Liver (tissue), 9 donors: ENCODE measurements around the gene RAI14. TPM values are rescaled to one million over a fixed set of nuclear protein-coding genes. Genes with fewer than 3 reads are reported as not detected.

ENCODE experiments used
- DNase-seq: peaks from one replicate; pipeline ENCODE4 v3.0.0-alpha.2; 2017; ENCODE audit warnings: low spot score
- H3K27ac ChIP-seq, 2 donors: one replicate each; pipeline ENCODE4 v1.7.0; 2013; ENCODE audit warnings: inconsistent platforms in 2 of 2, low read length in 2 of 2, control low read depth in 1 of 2, low read depth in 1 of 2, mild to moderate bottlenecking in 1 of 2
- H3K27me3 ChIP-seq, 4 donors: one replicate each; pipeline versions ENCODE4 v1.6.1 to v1.7.0; 2013; ENCODE audit warnings: low read length in 3 of 4, inconsistent platforms in 1 of 4, mild to moderate bottlenecking in 1 of 4, moderate library complexity in 1 of 4; ENCODE audit not compliant: control insufficient read depth in 4 of 4, insufficient read depth in 4 of 4
- H3K36me3 ChIP-seq, 4 donors: one replicate each; pipeline versions ENCODE4 v1.6.1 to v1.7.0; 2013; ENCODE audit warnings: low read length in 3 of 4, mild to moderate bottlenecking in 3 of 4, low read depth in 1 of 4, moderate library complexity in 1 of 4; ENCODE audit not compliant: control insufficient read depth in 4 of 4, insufficient read depth in 3 of 4
- H3K4me1 ChIP-seq, 4 donors: one replicate each; pipeline versions ENCODE4 v1.6.1 to v1.7.0; 2013; ENCODE audit warnings: low read length in 3 of 4, mild to moderate bottlenecking in 3 of 4, moderate library complexity in 1 of 4; ENCODE audit not compliant: control insufficient read depth in 4 of 4, insufficient read depth in 4 of 4
- H3K4me3 ChIP-seq, 3 donors: one replicate each; pipeline versions ENCODE4 v1.6.1 to v1.7.0; 2013; ENCODE audit warnings: low read length in 3 of 3, control low read depth in 1 of 3, low read depth in 1 of 3, mild to moderate bottlenecking in 1 of 3
- H3K9ac ChIP-seq, 2 donors: one replicate each; pipeline ENCODE4 v1.7.0; 2013; ENCODE audit warnings: low read length in 2 of 2, mild to moderate bottlenecking in 2 of 2, moderate library complexity in 2 of 2, control low read depth in 1 of 2, low read depth in 1 of 2
- H3K9me3 ChIP-seq, 4 donors: one replicate each; pipeline versions ENCODE4 v1.6.1 to v1.7.0; 2013; ENCODE audit warnings: low read length in 3 of 4; ENCODE audit not compliant: control insufficient read depth in 4 of 4
- EGR1 ChIP-seq, 2 donors: IDR thresholded peaks; 2 replicates each; pipeline ENCODE4 v1.6.1; 2016 to 2018; ENCODE audit warnings: antibody characterized with exemption in 2 of 2, low read depth in 2 of 2
- HNF4A ChIP-seq, 2 donors: conservative IDR thresholded peaks; 2 replicates each; pipeline ENCODE4 v1.6.1; 2016; ENCODE audit warnings: antibody characterized with exemption in 2 of 2, mild to moderate bottlenecking in 2 of 2
- HNF4G ChIP-seq: IDR thresholded peaks from 2 replicates; pipeline ENCODE4 v1.6.1; 2016; ENCODE audit warnings: antibody characterized with exemption
- JUND ChIP-seq, 2 donors: IDR thresholded peaks; 2 replicates each; pipeline ENCODE4 v1.6.1; 2016; ENCODE audit warnings: antibody characterized with exemption in 2 of 2
- NR2F2 ChIP-seq: IDR thresholded peaks from 2 replicates; pipeline ENCODE4 v1.6.1; 2016; ENCODE audit warnings: antibody characterized with exemption
- RAD21 ChIP-seq, 2 donors: IDR thresholded peaks; 2 replicates each; pipeline ENCODE4 v1.6.1; 2016; ENCODE audit warnings: antibody characterized with exemption in 2 of 2, mild to moderate bottlenecking in 2 of 2
- SP1 ChIP-seq: IDR thresholded peaks from 2 replicates; pipeline ENCODE4 v1.6.1; 2018; ENCODE audit warnings: antibody characterized with exemption, mild to moderate bottlenecking
- TAF1 ChIP-seq: conservative IDR thresholded peaks from 2 replicates; pipeline ENCODE4 v1.6.1; 2016; ENCODE audit warnings: antibody characterized with exemption, mild to moderate bottlenecking
- YY1 ChIP-seq: IDR thresholded peaks from 2 replicates; pipeline ENCODE4 v1.6.1; 2016; ENCODE audit warnings: antibody characterized with exemption, mild to moderate bottlenecking
- ZBTB33 ChIP-seq: IDR thresholded peaks from 2 replicates; pipeline ENCODE4 v1.6.1; 2016; ENCODE audit warnings: antibody characterized with exemption
- WGBS: extraction: QIAGEN DNeasy Blood & Tissue Kit; methylation state at CpG from one replicate; pipeline ENCODE4 v1.1.7; 2013; 5-methylcytosine and 5-hydroxymethylcytosine counted together
- polyA plus RNA-seq, 2 donors: library from polyadenylated mRNA; stranded (reverse) in 1 of 2; unstranded in 1 of 2; fragments of 200-250 nt in 1 of 2; fragments of >200 nt in 1 of 2; fragmentation: Nextera tagmentation in 1 of 2; extraction: Ambion mirVana in 1 of 2; gene quantifications; one replicate each; pipeline versions ENCODE4 v1.2.1 to v1.2.3, GENCODE V29; 2013 to 2015
- total RNA-seq, 2 donors: library from RNA; depleted of rRNA; stranded (reverse); fragments of >200 nt; gene quantifications; one replicate each; pipeline ENCODE4 v1.2.3, GENCODE V29; 2014
- TF ChIP-seq, protein P1 (sequence below): fragments of 150-350 bp; IDR thresholded peaks from 2 replicates; pipeline ENCODE4 v1.5.1; 2017; ENCODE audit warnings: improper control_type of control experiment, low read depth, low read length; ENCODE audit not compliant: missing input control
- donor health status: healthy.
- donor health status: healthy.
- donor health status: healthy.
- donor health status: healthy.
- donor health status: healthy.

RAI14 gene
- total and polyA plus RNA-seq, 4 donors, result 7.8 to 21.4 (median 11.4) TPM

- Histone ChIP-seq H3K9me3 (no peaks in the 10 kb centered on the region), H3K4me3 (no peak overlapping the region), H3K36me3 (no peaks in the 10 kb centered on the region), H3K27ac (no peak overlapping the region), H3K4me1 (no peaks in the 10 kb centered on the region), H3K9ac (no peak overlapping the region), H3K27me3 (no peaks in the 10 kb centered on the region)
- no peak for DNase-seq
- no peak for TF ChIP-seq NR2F2
- WGBS, result 93% methylated on average over 4 of the region's 4 CpGs
Measured at GRCh38 chr5:34847552-34847951, 191.4 kb downstream of the RAI14 start.

DNA sequence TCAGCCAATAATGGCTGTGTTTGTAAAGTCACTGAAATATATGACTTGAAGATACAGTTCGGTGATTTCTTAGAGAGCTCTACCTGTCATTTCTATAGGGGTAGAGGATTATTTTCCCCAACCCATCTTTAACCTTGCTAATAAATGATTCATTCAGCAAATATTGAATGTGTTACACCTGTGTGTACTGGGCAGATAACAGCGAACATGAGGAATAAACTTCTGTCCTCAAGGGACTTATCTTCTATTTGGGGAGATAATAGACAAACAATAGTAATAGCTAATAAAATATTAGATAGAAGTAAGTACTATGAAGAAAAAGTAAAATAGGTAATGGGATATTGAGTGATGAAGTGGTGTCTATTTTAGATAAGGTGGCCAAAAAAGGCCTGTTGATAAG is 192.1 kb downstream of the RAI14 start:
- DNase-seq, result no peak
- Histone ChIP-seq H3K36me3 (no peaks in the 10 kb centered on the region), H3K4me3 (no peak overlapping the region), H3K27ac (no peak overlapping the region), H3K9me3 (no peaks in the 10 kb centered on the region), H3K9ac (no peak overlapping the region), H3K27me3 (no peaks in the 10 kb centered on the region), H3K4me1 (no peaks in the 10 kb centered on the region)
- 89% methylated on average over 2 of the region's 2 CpGs for WGBS
- TF ChIP-seq TAF1 (no peak), ZBTB33 (no peak), HNF4A (conservative IDR thresholded peaks at IDR 0.05) (no peak)
- TF ChIP-seq, protein P1, sequence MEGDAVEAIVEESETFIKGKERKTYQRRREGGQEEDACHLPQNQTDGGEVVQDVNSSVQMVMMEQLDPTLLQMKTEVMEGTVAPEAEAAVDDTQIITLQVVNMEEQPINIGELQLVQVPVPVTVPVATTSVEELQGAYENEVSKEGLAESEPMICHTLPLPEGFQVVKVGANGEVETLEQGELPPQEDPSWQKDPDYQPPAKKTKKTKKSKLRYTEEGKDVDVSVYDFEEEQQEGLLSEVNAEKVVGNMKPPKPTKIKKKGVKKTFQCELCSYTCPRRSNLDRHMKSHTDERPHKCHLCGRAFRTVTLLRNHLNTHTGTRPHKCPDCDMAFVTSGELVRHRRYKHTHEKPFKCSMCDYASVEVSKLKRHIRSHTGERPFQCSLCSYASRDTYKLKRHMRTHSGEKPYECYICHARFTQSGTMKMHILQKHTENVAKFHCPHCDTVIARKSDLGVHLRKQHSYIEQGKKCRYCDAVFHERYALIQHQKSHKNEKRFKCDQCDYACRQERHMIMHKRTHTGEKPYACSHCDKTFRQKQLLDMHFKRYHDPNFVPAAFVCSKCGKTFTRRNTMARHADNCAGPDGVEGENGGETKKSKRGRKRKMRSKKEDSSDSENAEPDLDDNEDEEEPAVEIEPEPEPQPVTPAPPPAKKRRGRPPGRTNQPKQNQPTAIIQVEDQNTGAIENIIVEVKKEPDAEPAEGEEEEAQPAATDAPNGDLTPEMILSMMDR, result no peak

GRCh38 chr5:34849253-34849652 is 193.1 kb downstream of the RAI14 start:
- Histone ChIP-seq H3K27me3 (no peaks in the 10 kb centered on the region), H3K9ac (no peak overlapping the region), H3K4me3 (no peak overlapping the region), H3K4me1 (no peaks in the 10 kb centered on the region), H3K9me3 (no peaks in the 10 kb centered on the region), H3K27ac (no peak overlapping the region), H3K36me3 (no peaks in the 10 kb centered on the region)
- WGBS, result 91% methylated on average over 3 of the region's 3 CpGs
- TF ChIP-seq JUND (IDR thresholded peaks at IDR 0.05) (no peak), ZBTB33 (no peak), EGR1 (IDR thresholded peaks at IDR 0.05; ENCODE audit: low read depth in 2 of 2) (no peak), SP1 (no peak), RAD21 (IDR thresholded peaks at IDR 0.05) (no peak), HNF4G (no peak), YY1 (no peak)
- no peak for DNase-seq
